Vagina (tissue), 2 donors: ENCODE measurements around the gene ATPAF1.

Source experiments
- POLR2A ChIP-seq, 2 donors: fragments of 450-650 bp; IDR thresholded peaks; one replicate each; pipeline ENCODE4 v1.6.1; 2017; ENCODE audit warnings: antibody characterized with exemption in 2 of 2, mild to moderate bottlenecking in 2 of 2, moderate library complexity in 2 of 2
- POLR2AphosphoS5 ChIP-seq, 2 donors: sonication (generic); formaldehyde crosslinking; IDR thresholded peaks; one replicate each; pipeline ENCODE4 v1.9.0; 2017; ENCODE audit warnings: antibody characterized with exemption in 2 of 2, mild to moderate bottlenecking in 2 of 2, low read depth in 1 of 2; ENCODE audit not compliant: insufficient read depth in 1 of 2
- TF ChIP-seq, protein P1 (sequence below), 3 experiments: fragments of 450-650 bp in 2 of 3; fragments of 200-600 bp in 1 of 3; sonication (generic) in 1 of 3; IDR thresholded peaks; one replicate each; pipeline ENCODE4 v1.5.1; 2017 to 2019; ENCODE audit warnings: antibody characterized with exemption in 3 of 3, mild to moderate bottlenecking in 2 of 3, moderate library complexity in 2 of 3

- TF ChIP-seq POLR2AphosphoS5 (IDR thresholded peaks at IDR 0.05; ENCODE audit: insufficient read depth in 1 of 2, low read depth in 1 of 2), result no peak
- TF ChIP-seq, protein P1, sequence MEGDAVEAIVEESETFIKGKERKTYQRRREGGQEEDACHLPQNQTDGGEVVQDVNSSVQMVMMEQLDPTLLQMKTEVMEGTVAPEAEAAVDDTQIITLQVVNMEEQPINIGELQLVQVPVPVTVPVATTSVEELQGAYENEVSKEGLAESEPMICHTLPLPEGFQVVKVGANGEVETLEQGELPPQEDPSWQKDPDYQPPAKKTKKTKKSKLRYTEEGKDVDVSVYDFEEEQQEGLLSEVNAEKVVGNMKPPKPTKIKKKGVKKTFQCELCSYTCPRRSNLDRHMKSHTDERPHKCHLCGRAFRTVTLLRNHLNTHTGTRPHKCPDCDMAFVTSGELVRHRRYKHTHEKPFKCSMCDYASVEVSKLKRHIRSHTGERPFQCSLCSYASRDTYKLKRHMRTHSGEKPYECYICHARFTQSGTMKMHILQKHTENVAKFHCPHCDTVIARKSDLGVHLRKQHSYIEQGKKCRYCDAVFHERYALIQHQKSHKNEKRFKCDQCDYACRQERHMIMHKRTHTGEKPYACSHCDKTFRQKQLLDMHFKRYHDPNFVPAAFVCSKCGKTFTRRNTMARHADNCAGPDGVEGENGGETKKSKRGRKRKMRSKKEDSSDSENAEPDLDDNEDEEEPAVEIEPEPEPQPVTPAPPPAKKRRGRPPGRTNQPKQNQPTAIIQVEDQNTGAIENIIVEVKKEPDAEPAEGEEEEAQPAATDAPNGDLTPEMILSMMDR (IDR thresholded peaks at IDR 0.05), result no peak
- no peak for TF ChIP-seq POLR2A (IDR thresholded peaks at IDR 0.05)
Observed at GRCh38 chr1:46654012-46654411, 14.2 kb downstream of the ATPAF1 start.
